Activated CD8-positive, alpha-beta memory T cell treated with anti-CD3 and anti-CD28 coated beads for 48 hours (primary cell): ENCODE data around the gene THSD7A.

Source experiments
- DNase-seq, 3 experiments: peaks; one replicate each; pipeline ENCODE4 v3.0.0-alpha.2; 2020; ENCODE audit warnings: low read depth in 2 of 3, low spot score in 2 of 3

THSD7A gene

DNA sequence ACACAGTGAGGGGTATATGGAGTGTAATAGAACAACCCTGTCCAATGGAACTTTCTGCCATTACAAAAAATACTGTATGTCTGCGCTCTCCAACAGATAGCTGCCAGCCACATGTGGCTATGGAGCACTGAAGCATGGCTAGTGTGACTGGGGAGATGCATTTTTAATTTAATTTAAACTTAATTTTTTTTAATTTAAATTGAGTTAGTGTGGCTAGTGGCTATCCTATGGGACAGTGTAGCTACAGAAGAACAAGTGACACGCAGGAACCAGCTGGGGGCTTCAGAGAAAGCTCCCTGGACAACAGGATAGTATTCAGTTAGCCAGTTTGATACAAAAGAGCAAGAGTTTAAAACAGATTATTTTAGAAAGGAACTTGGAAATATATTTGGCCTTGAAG is 408.0 kb downstream of the THSD7A start:
- no peak for DNase-seq

DNA sequence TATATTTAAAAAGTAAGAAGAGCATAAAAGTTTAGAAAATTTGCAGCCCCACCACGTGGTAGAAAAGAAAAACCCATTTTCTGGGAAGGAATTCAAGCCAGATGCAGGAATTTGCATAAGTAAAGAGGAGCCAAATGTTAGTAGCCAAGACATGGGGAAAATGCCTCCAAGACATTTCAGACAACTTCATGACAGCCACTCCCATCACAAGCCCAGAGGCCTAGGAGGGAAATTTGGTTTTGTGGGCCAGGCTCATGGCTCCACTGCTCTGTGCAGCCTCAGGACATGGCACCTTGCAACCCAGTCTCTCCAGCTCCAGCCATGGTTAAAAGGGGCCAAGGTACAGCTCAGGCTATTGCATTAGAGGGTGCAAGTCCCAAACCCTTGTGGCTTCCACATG is 411.9 kb downstream of the THSD7A start:
- DNase-seq = no peak

DNA sequence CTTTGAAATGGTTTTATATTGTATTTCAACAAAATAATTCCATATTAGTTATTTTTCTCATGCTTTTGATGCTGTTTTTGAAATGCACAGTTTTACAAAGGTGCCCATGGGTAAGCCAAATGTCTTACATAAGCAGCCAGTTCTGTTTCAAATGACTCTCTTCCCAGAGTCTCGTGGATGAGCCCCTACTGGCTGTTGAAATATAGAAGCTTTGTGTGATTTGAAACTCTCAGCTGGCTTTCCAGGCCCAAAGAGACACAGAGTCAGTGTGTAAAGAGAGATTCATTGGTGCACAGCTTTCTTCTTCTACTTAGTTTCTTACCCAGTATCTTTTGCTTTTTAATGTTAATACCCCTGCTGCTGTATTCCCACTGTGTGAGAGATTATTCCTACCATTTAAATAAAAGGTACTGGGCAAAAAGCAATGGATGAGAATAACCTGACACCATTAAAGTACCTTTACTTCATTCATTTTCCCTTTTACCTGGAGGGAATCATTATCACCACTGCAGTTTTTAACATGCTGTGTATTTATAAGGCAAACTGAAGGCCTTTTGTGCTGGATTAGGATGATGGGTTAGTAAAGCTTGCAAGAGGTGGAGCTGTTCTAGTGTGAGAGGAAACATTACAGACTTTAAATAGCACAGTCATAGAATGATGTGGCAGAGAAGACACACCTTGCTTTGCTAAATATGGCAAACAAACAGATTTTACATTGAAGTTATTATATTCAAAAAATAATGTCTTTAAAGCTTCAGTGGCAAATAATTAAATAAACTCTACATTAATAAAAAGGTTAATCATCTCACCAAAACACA is 415.1 kb downstream of the THSD7A start:
- no peak for DNase-seq

DNA sequence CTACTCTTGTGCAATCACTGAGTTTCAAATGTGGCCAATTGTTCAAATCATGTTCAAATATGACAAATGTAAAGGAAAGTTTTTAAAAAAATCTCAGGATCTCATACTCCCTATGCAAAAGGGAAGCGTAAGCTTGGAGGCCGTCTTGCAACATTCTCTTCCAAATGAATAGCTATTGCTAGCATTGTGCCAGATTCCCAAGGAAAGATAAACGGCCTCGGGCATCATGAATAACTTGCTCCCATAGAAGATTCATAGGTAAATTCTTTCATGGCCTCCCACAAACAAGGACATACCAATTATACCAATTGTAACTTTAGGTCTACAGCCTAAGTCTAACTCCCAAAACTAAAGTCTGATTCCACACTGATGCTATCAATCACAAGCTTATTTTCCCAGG is 416.9 kb downstream of the THSD7A start:
- DNase-seq = no peak

DNA sequence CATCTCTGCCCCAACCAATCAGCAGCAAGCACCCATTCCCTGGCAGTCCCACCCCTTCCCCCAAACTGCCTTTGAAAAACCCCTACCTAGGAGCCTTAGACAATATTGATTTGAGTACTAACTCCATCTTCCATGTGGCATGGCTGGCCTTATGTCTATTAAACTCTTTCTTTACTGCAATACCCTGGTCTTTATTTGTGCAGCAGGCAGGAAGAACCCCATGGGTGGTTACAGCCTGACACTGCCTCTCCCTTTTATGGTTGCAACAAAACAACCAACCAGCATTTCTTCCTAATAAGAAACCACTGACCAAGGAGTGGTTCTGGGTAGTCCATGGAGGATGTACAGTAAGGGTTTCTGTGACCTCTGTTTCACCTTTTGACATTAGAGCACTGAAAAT is 418.1 kb downstream of the THSD7A start:
- no peak for DNase-seq

DNA sequence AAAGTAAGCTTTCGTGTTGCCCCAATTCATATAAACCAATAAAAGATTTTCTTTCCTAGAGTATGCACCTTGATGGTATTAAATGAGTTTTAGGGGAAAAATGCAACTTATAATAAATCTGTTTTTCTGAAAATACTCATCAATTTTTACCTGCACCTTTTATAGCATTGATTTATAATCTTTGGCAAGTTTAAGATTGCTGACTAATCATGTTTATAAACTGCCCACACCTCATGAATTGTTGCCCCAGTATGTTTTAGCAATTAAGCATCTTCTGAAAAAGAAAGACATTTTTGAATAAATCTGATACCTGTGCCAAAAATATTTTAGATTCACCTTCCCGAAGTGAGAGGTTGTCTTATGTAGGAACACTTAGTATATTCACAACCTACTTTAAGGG is 420.0 kb downstream of the THSD7A start:
- no peak for DNase-seq

DNA sequence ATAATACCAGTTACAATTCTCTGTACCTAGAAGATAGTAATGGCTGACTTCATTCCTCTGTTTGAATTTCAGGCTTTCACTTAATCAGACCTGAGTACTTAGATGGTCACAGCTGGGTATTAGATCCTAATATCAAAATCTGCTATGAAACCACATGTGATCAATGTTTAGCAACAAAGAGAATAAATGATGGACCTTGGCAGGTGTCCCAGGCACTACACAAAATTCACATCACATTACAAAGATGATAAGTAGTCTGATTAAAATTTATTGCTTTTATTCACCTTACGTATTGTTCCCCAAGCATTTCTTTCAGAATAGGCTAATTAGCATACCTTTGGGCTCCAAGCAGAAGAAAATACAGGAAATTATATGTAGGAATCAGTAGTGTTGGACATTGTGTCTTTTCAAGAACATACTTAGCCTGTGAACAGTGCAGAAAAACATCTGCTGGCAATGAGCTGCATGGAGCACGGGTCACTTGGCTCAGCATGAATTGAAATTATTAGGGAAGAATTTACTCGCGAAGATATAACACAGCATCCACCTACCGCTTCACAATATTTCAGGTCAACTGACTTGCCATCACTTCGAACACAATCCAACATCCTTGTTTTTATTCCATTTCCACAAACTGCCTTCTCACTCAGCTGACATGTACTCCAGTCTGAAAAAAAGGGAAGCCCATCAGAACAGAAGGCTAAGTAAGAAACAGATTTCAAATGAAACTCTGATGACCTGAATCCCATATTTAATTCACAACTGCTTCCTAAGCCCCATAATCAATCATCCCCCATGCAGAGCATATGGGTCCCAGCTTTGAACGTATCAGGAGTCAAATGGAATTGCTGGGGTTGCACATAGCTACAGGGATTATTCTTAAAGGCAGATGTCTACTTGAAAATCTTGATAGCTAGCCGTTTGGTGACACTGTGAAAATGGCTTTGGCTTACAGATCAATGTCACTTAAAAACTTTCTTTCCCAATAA is 421.0 kb downstream of the THSD7A start:
- DNase-seq = no peak

DNA sequence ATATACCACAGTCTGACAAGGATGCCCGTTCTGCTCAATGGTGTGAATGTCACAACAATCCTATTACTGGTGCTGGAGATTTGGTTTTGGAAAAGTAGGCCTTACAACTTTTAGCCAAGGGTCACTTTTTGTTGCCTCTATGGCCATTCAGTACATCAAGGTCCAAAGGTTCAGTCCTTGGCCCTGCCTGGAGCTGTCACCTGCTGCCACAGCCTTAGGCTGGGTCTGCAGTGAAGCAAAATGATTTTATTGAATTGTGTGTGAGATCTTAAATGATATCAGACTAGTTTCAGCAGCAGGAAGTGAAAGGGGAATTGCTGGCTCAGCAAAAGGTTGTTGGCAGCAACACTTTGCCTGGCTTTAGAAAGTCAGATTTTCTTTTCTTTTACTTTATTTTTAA is 427.6 kb downstream of the THSD7A start:
- DNase-seq = no peak

DNA sequence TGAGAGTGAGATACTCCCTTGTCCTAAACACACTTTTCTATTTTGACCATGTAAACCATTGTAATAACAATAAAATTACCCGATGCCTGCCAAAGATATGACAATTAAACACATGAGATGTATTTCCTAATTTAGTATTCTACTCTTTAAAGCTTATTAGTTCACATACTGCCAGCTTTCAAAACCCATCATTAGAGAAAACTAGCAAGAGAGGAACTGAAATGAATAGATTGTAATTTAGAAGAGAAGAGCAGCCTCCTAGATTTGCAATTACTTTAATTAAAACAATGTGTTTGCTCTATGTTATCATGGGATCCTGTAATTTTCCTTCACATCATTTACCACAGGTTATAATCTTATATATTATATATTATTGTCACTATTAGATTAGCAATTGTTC is 428.2 kb downstream of the THSD7A start:
- DNase-seq = no peak

DNA sequence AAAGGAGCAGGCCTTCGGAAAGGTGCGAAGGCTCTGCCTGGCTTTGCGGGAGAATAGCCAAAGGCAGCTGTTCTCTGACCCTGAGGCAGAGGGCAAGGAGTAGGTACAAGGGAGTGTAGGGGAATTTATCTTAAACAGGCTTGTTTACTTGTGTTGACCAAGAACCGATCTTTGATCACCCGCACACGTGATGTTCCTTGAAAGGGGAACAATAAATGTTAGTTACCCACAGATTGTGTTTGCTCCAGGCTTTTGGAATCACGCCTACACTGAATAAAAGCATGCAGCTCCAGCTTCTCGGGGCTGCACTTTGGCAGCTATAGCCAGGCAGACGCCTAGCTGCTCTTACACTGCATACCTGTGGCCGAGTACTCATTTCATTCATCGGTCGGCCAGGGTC is 437.6 kb downstream of the THSD7A start:
- no peak for DNase-seq

DNA sequence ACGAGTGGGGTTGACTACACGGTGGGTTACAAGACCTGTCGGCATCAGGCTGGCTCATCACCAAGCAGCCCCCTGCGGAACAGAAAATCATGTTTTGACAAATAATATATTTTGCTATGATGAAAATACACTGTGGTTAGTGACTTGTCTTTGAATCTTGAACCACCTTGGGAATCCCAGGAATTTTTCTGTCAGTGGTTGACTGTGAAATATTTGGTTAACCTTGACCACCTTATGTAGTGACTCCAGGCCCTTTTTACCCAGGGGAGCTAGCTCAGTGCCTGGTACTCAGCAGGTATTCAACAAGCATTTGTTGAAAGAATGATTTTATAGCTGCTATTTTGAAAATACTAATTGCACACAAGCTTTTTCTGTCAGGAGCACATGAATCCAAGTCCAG is 452.4 kb downstream of the THSD7A start:
- no peak for DNase-seq

DNA sequence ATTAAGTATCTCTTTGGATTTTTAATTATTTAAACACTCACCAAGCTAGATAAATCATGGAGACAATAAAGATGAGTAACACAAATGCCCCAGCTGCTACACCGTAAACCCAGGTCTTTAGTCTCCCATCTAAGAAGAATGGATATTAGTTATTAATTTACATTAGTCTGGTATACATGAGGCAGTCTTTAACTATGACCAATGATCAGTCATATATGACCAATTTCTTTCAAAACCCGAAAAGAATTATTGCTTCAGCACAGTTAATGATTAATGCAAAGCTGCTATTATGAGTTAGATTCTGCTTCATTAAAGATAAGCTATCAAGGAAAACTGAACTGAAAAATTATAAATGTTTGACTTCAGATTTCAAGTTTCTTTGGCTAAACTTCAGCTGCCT is 455.5 kb downstream of the THSD7A start:
- no peak for DNase-seq

DNA sequence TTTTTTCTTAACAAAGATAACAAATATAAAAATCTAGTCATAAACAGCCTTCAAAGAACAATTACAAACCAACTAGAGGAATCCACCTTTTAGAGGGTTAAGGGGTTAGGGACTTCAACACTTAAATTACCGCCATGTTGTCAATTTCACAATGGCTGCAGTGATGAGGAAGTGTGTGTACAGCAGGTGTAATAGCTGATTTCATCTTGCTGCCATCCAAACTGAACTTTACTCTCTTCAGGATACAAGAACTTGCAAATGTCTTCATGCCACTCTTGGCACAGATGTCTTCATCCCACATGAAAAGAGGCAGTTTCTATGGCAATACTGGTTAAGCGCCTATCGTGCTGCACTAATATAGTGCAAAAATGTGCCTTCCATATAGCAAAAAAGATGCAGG is 457.4 kb downstream of the THSD7A start:
- DNase-seq = no peak

DNA sequence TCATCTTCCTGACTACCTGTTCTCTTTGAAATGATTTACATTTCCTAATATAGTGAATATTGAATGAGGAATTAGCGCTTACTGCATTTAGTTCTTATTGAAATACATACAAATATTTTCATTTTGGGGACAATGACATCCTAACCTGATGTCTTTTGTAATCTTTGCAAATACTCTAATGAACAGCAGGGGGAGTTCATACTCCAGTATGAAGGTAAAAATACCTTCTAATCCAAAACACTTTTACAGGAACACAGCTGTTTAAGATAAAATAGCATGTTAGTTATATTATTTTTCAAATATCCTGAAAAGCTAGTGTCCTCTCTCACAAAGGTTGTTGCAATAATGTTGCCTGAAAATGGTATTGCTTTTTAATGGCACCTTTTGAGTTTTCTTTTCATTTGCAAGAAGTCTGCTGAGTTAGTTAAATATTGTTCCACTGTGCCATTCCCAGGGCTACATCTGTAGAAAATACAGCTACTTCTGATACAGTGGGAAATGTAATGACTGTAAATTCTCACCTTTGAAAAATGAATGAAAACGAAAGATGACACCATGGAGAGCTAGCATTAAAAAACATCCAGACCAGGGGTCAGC is 458.4 kb downstream of the THSD7A start:
- no peak for DNase-seq

DNA sequence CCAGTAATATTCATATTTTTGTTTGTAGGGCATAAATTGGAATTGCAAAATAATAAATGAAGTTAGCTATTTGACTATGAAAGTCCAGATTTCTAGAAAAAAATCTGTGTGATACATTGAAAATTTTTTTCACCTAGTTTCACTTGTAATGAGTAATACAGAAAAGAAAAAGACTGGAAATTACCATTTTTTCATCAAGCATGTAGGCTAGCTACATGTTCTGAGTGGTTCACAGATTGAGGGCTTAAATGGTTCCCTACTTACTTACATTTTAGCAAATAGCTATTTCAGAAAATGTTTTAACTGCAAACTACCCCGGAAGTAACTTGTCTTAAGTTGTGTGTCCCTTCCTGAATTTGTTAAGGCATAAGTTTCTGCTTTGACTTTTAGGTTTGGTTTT is 462.3 kb downstream of the THSD7A start:
- DNase-seq = no peak

DNA sequence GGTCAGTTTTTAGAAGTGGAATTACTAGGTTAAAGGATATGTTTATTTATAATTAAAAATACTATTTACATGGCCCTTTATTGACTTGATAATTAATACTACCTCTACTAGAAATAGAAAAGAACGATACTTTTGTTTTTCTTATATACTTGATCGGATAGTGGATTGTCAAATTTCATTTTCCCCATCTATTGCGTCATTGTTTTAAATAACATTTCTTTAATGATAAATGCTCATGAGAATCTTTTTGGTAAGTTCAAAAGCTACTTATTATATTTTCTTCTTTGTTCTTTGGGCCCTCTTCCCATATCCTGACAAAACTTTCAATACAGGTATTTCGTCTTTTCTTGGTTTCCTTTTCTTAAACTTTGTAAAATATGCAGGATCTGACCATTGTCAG is 465.9 kb downstream of the THSD7A start:
- no peak for DNase-seq

DNA sequence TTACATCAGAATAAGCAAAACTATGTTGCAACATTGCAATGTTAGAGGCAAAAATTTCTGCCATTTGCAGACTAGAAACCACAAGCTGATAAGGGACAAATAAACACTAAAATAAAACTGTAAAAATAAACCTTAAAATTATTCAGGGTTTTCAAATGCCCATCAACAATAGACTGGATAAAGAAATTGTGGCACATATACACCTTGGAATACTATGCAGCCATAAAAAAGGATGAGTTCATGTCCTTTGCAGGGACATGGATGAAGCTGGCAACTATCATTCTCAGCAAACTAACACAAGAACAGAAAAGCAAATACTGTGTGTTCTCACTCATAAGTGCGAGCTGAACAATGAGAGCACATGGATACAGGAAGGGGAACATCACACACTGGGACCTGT is 473.4 kb downstream of the THSD7A start:
- no peak for DNase-seq

DNA sequence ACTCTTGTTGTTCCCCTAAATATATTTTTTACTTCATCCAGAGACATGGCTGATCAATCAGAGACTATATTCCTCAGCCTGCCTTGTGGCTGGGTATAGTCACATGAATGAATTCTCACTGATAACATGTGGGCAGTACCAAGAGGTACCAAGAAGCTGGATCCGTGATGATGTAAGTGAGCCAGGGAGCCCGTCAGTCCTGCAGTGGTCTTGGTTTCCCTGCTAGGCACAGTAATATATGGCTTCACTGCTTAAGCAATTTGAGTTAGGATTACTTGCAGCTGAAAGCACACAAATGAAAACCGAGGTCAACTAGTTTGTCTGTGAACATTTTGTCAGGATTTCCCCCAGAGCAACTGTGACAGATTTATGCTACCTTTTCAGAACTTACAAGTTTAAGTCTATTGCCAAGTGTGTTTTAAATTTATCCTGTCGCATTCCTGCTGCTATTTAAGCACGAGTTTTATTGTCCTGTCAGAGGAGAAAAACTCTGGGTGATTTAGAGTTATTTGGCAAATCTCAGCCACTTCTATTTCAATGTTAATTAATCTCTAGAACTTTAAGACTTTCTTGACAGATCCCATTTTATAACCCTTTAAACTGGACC is 476.5 kb downstream of the THSD7A start:
- no peak for DNase-seq

DNA sequence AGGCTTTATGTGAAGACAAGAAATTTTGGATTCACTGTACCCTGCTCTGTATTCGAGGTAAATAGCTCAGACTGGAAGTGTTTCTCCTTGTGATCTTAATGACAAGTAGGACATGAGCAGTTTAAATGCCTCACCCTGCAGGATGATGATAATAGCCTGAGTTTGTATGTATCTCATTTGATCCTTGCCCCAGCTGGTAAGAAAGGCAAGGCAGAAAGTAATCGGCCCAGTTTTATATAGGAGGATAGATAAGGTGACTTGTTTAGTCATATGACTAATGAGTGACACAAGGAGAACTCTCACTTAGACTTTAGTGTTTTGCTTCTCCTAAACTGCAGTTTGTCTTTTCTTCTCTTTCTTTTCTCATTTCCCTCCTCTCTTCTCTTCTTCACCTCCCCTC is 485.7 kb downstream of the THSD7A start:
- DNase-seq = no peak

DNA sequence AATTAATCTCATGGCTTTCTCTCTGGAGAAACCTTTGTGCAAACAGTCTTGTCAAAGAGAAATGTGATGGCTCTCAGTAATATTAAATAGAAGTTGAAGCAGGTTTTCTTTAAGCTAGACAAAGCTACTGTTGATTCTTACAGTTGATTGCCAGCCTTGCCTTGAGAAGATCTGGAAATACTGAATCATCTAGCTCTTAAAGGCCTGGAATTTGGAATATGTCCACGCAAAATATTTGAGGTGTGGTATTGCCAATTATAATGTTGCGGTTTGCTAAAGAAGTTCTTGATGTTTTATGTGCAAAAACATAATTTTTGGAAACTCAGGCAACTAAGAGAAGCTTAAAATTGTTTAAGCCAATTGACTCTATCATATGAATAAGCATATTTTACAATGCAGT is 486.4 kb downstream of the THSD7A start:
- no peak for DNase-seq

DNA sequence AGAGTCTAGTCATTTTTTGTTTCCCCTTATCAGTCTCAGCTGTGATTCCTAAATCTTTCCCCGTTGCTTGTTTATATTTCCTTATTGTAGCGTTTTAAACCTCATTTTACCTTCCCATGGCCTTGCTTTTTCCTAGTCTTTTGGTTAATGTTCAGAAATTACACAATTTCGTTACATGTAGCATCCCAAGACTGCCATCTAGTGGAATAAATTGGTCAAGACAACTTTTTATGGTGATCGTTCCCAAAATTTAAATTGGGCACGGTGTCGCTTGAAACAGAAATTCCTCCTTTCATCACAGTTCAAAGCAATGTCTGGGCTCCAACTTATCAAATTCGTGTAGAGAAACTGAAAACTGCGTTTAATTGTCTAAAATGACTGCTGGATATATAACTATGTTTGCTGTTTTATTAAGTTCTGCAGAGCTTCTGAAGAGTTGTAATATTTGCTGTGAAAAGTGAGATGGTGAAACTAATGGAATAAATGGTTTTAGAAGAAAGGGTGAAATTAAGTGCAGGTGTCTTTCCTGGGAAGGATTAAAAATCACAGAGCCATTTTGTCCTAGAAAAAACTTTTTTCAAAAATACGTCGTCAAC is 488.1 kb downstream of the THSD7A start:
- no peak for DNase-seq
